Heart right ventricle (tissue), 16 donors: ENCODE measurements around the gene FAM83C. TPM values are rescaled to one million over a fixed set of nuclear protein-coding genes. Genes with fewer than 3 reads are reported as not detected.
A peak's percentile ranks its signal among the peaks of the same experiment; 100 is the strongest.

ENCODE experiments used
- ATAC-seq, 8 donors: fragments of 200-7000 bp; cut with Tn5 transposase; one replicate each; pipeline ENCODE4 v1.9.1; 2020; ENCODE audit warnings: mild to moderate bottlenecking in 8 of 8, moderate library complexity in 8 of 8, moderate number of reproducible peaks in 1 of 8
- DNase-seq, 2 donors: peaks; one replicate each; pipeline ENCODE4 v3.0.0-alpha.2; 2020
- H3K27ac ChIP-seq, 10 donors: fragments of 200-600 bp; sonication (generic) in 2 of 10; one replicate each; pipeline versions ENCODE4 v1.5.0 to v1.8.0; 2020 to 2022; ENCODE audit warnings: mild to moderate bottlenecking in 3 of 10
- H3K27me3 ChIP-seq, 7 donors: fragments of 200-600 bp; one replicate each; pipeline ENCODE4 v1.8.0; 2021 to 2022; ENCODE audit warnings: mild to moderate bottlenecking in 2 of 7
- H3K36me3 ChIP-seq, 9 donors: fragments of 200-600 bp; sonication (generic) in 1 of 9; one replicate each; pipeline versions ENCODE4 v1.5.0 to v1.8.0; 2020 to 2022; ENCODE audit warnings: mild to moderate bottlenecking in 2 of 9
- H3K4me1 ChIP-seq, 9 donors: fragments of 200-600 bp; sonication (generic) in 1 of 9; one replicate each; pipeline versions ENCODE4 v1.5.0 to v1.8.0; 2020 to 2022; ENCODE audit warnings: mild to moderate bottlenecking in 4 of 9
- H3K4me3 ChIP-seq, 10 donors: fragments of 200-600 bp; sonication (generic) in 2 of 10; one replicate each; pipeline versions ENCODE4 v1.5.0 to v1.8.0; 2020 to 2022; ENCODE audit warnings: mild to moderate bottlenecking in 7 of 10, moderate library complexity in 2 of 10
- H3K9me3 ChIP-seq, 11 donors: fragments of 200-600 bp in 10 of 11; sonication (generic) in 2 of 11; one replicate each; pipeline versions ENCODE4 v1.5.0 to v1.8.0; 2013 to 2022; ENCODE audit warnings: mild to moderate bottlenecking in 2 of 11, control low read depth in 1 of 11, moderate library complexity in 1 of 11
- CTCF ChIP-seq, 9 donors: fragments of 200-600 bp; sonication (generic) in 2 of 9; IDR thresholded peaks; one replicate each; pipeline versions ENCODE4 v1.5.0 to v1.8.0; 2021 to 2022; ENCODE audit warnings: antibody characterized with exemption in 9 of 9, mild to moderate bottlenecking in 5 of 9, moderate library complexity in 1 of 9
- WGBS, 2 donors: extraction: QIAGEN DNeasy Blood & Tissue Kit; methylation state at CpG; one replicate each; pipeline ENCODE4 v1.1.7; 2013; ENCODE audit warnings: inconsistent platforms in 1 of 2; 5-methylcytosine and 5-hydroxymethylcytosine counted together
- intact Hi-C, 10 donors: fragments of 100-400 bp; cut with DNase I; formaldehyde crosslinking; loops; one replicate each; pipeline versions ENCODE4 v1.11.1 to v1.14.2; 2022
- polyA plus RNA-seq, 2 donors: library from polyadenylated mRNA; stranded (reverse); fragments of 200-250 nt; gene quantifications; one replicate each; pipeline ENCODE4 v1.2.3, GENCODE V29; 2013
- total RNA-seq, 10 donors: library from RNA; stranded (reverse); fragmentation: NEBNext Ultra II Directional in 3 of 10; extraction: Animal tissue kit (Norgen Biotek cat#: 25700) in 3 of 10; gene quantifications; one replicate each; pipeline versions ENCODE4 v1.2.1 to v1.2.4, GENCODE V29; 2021 to 2023
- donor health status: Arrhythmogenic right ventricular cardiomyopathy.
- donor health status: ischemic (EF 13 %, LVEDD 7.1; RV severe dilation, severe dysfunction).
- donor health status: healthy with polysubstance abuse.
- donor health status: DM: no; HTN: yes; CAD: no.
- donor health status: DM: no; HTN: no; CAD: no.
- donor health status: ischemic (EF 25% LVEDD 6.9; RV normal size, moderate dysfunction).
- donor health status: ischemic (EF 25% LVEDD 5.7; RV mildly dilated, moderate dysfunction).
- donor health status: healthy.
- donor health status: DM: yes; HTN: yes; CAD: no.
- donor health status: Ischemic cardiomyopathy.
- donor health status: ischemic (EF 35%, LVEDD 5.7; RV mildly dilated, moderate dysfunction).
- donor health status: nonischemic (EF 11% LVEDD 7.7; RV severe dilation, severe dysfunction).
- donor health status: DM: yes; HTN: yes; CAD: no.
- donor health status: PGD.
- donor health status: ischemic (EF 29% LVEDD 5.4; RV normal size, mild dysfunction).
- donor health status: nonischemic (EF 23%, LVEDD 6.1; RV moderate dilation, normal function).

FAM83C gene
- total and polyA plus RNA-seq, 12 donors = 0.03 TPM; not detected in 11

- H3K27me3 ChIP-seq = no peaks in the 10 kb centered on the region
- TF ChIP-seq CTCF (IDR thresholded peaks at IDR 0.05) = peak in 5 of 9 donors; percentile 20 to 49 (median 40)
- DNase-seq (peak; percentile 89 to 93), ATAC-seq (peak; percentile 91 to 97 (median 96))
- 0 to 1% methylated on average over 61 to 76 of the region's 76 CpGs for whole genome bisulfite sequencing, 2 donors
- intact Hi-C loops = loop anchor here in 7 of 10 donors (5.0 to 10.0 kb wide), 5 partner anchors 130 to 453 kb away; partner anchors contain the start of genes EDEM2 (in 2 of the 7) and NCOA6 (in 1 of the 7)
- H3K27ac ChIP-seq = peak within 1 kb of the TSS; percentile 96 to 99 (median 98)
- H3K4me1 ChIP-seq = peaks cover 3 to 41% (median 16%) of the 10 kb centered on the region in 9 donors
- peak within 1 kb of the TSS; percentile 56 to 89 (median 80) for H3K4me3 ChIP-seq
- no peaks in the 10 kb centered on the region for H3K9me3 ChIP-seq
- peaks cover 0 to 81% (median 11%) of the 10 kb centered on the region in 9 donors for H3K36me3 ChIP-seq
Measured at GRCh38 chr20:35277531-35278395, 14.5 kb downstream of the FAM83C start, which contains the start of gene MMP24OS. Gene MMP24OS, minus strand, starts transcription at chr20:35278122. Its CDS starts 193 bp downstream, at chr20:35277929.

GRCh38 chr20:35277127-35277526, 15.1 kb downstream of the FAM83C start:
- no peak for TF ChIP-seq CTCF (IDR thresholded peaks at IDR 0.05)
- no peaks in the 10 kb centered on the region for H3K27me3 ChIP-seq
- DNase-seq (no peak), ATAC-seq (no peak)
- WGBS, 2 donors = 9 to 12% methylated on average over 10 of the region's 10 CpGs
- peak overlapping the region; percentile 96 to 99 (median 98) for H3K27ac ChIP-seq
- intact Hi-C loops = loop anchor here in 7 of 10 donors (5.0 to 10.0 kb wide), 5 partner anchors 130 to 452 kb away; partner anchors contain the start of genes EDEM2 (in 2 of the 7) and NCOA6 (in 1 of the 7)
- no peaks in the 10 kb centered on the region for H3K9me3 ChIP-seq
- H3K4me1 ChIP-seq = peaks cover 3 to 35% (median 16%) of the 10 kb centered on the region in 9 donors
- H3K4me3 ChIP-seq = peak overlapping the region; percentile 56 to 89 (median 80)
- H3K36me3 ChIP-seq = peaks cover 0 to 80% (median 11%) of the 10 kb centered on the region in 9 donors

- H3K36me3 ChIP-seq = peaks cover 0 to 80% (median 16%) of the 10 kb centered on the region in 9 donors
- DNase-seq = no peak
- TF ChIP-seq CTCF (IDR thresholded peaks at IDR 0.05) = no peak
- H3K4me1 ChIP-seq = peaks cover 3 to 34% (median 16%) of the 10 kb centered on the region in 9 donors
- H3K27ac ChIP-seq = peak overlapping the region in 7 of 10 donors; percentile 97 to 99 (median 99)
- H3K4me3 ChIP-seq = peak overlapping the region in 6 of 10 donors; percentile 72 to 89 (median 82)
- no peaks in the 10 kb centered on the region for H3K9me3 ChIP-seq
- WGBS, 2 donors = 91 to 94% methylated on average over 6 of the region's 6 CpGs
- no peaks in the 10 kb centered on the region for H3K27me3 ChIP-seq
- no peak for ATAC-seq
- intact Hi-C loops = loop anchor here in 7 of 10 donors (5.0 to 10.0 kb wide), 5 partner anchors 129 to 452 kb away; partner anchors contain the start of genes EDEM2 (in 2 of the 7) and NCOA6 (in 1 of the 7)
Measured at GRCh38 chr20:35276408-35276807, 15.8 kb downstream of the FAM83C start.

GRCh38 chr20:35275741-35276251, 16.4 kb downstream of the FAM83C start:
- H3K4me3 ChIP-seq = no peak overlapping the region
- no peaks in the 10 kb centered on the region for H3K9me3 ChIP-seq
- ATAC-seq = no peak
- DNase-seq = no peak
- H3K27me3 ChIP-seq = no peaks in the 10 kb centered on the region
- 87 to 92% methylated on average over 12 of the region's 12 CpGs for WGBS, 2 donors
- intact Hi-C loops = loop anchor here in 7 of 10 donors (5.0 to 10.0 kb wide), 5 partner anchors 128 to 451 kb away; partner anchors contain the start of genes EDEM2 (in 2 of the 7) and NCOA6 (in 1 of the 7)
- TF ChIP-seq CTCF (IDR thresholded peaks at IDR 0.05) = no peak
- peak overlapping the region in 1 of 10 donors; percentile 99 for H3K27ac ChIP-seq
- peaks cover 3 to 34% (median 16%) of the 10 kb centered on the region in 9 donors for H3K4me1 ChIP-seq
- peaks cover 0 to 82% (median 17%) of the 10 kb centered on the region in 9 donors for H3K36me3 ChIP-seq
